Natural killer cell (primary cell): ENCODE measurements around the gene SMIM12. TPM values are rescaled to one million over a fixed set of nuclear protein-coding genes. Genes with fewer than 3 reads are reported as not detected.
"Not testable (repeated sequence)": the region's sequence is repeated elsewhere in the genome, so short reads cannot be mapped to it uniquely, and the experiment has no call there.

Source experiments
- ATAC-seq, 3 donors: fragments of 150-1000 bp in 2 of 3; fragments of 200-7000 bp in 1 of 3; cut with Tn5 transposase; 1 replicate in 1 of 3; 2 replicates in 2 of 3; pipeline ENCODE4 v1.10.0; 2021; ENCODE audit warnings: mild to moderate bottlenecking in 2 of 3, moderate library complexity in 2 of 3
- DNase-seq, 2 donors: peaks; one replicate each; pipeline versions ENCODE4 v3.0.0 to v3.0.0-alpha.2; 2013 to 2021; ENCODE audit warnings: mixed read lengths in 1 of 2
- H3K27ac ChIP-seq: one replicate; pipeline ENCODE4 v1.5.1; 2013; ENCODE audit warnings: mild to moderate bottlenecking, low read length
- H3K27me3 ChIP-seq: one replicate; pipeline ENCODE4 v1.6.1; 2013; ENCODE audit warnings: low read length; ENCODE audit not compliant: control insufficient read depth, insufficient read depth
- H3K36me3 ChIP-seq: one replicate; pipeline ENCODE4 v1.6.1; 2013; ENCODE audit warnings: low read length; ENCODE audit not compliant: control insufficient read depth, insufficient read depth
- H3K4me1 ChIP-seq: one replicate; pipeline ENCODE4 v1.6.1; 2013; ENCODE audit warnings: low read length; ENCODE audit not compliant: control insufficient read depth, insufficient read depth
- H3K4me3 ChIP-seq: one replicate; pipeline ENCODE4 v1.5.1; 2013; ENCODE audit warnings: low read length
- H3K9me3 ChIP-seq: one replicate; pipeline ENCODE4 v1.6.1; 2013; ENCODE audit warnings: low read length; ENCODE audit not compliant: control insufficient read depth, insufficient read depth
- H3K27ac Mint-ChIP-seq, 2 donors: one replicate each; pipeline ENCODE4 v1.8.0; 2022; ENCODE audit warnings: mild to moderate bottlenecking in 2 of 2, mixed read lengths in 2 of 2, moderate library complexity in 1 of 2
- H3K27me3 Mint-ChIP-seq, 2 donors: one replicate each; pipeline ENCODE4 v1.8.0; 2022; ENCODE audit warnings: low read depth in 2 of 2, mixed read lengths in 2 of 2
- H3K36me3 Mint-ChIP-seq: one replicate; pipeline ENCODE4 v1.8.0; 2022; ENCODE audit warnings: mixed read lengths
- H3K4me1 Mint-ChIP-seq, 2 donors: one replicate each; pipeline ENCODE4 v1.8.0; 2022; ENCODE audit warnings: mixed read lengths in 2 of 2
- H3K4me3 Mint-ChIP-seq: one replicate; pipeline ENCODE4 v1.8.0; 2022; ENCODE audit warnings: mild to moderate bottlenecking, moderate library complexity, mixed read lengths
- H3K9me3 Mint-ChIP-seq, 2 donors: one replicate each; pipeline ENCODE4 v1.8.0; 2022; ENCODE audit warnings: mixed read lengths in 2 of 2
- CTCF ChIP-seq: fragments of 200-600 bp; IDR thresholded peaks from one replicate; pipeline ENCODE4 v1.8.0; 2022; ENCODE audit warnings: antibody characterized with exemption
- WGBS: methylation state at CpG from one replicate; pipeline ENCODE4 v1.1.7; 2013; ENCODE audit warnings: missing lambda C conversion rate; ENCODE audit not compliant: insufficient coverage; 5-methylcytosine and 5-hydroxymethylcytosine counted together
- intact Hi-C: fragments of 100-400 bp; cut with micrococcal nuclease; formaldehyde crosslinking; loops from one replicate; pipeline ENCODE4 v1.14.2; 2022
- total RNA-seq, 4 donors: library from RNA; stranded (reverse); fragments of 120-200 nt in 1 of 4; gene quantifications; one replicate each; pipeline versions ENCODE4 v1.2.3 to v1.2.4, GENCODE V29; 2013 to 2022

Gene SMIM12
- total RNA-seq, 3 donors from 2014 or later (not counting 1 experiment from before 2014, with no cell fraction given) = 33.4 to 44.5 (median 36.5) TPM

DNA sequence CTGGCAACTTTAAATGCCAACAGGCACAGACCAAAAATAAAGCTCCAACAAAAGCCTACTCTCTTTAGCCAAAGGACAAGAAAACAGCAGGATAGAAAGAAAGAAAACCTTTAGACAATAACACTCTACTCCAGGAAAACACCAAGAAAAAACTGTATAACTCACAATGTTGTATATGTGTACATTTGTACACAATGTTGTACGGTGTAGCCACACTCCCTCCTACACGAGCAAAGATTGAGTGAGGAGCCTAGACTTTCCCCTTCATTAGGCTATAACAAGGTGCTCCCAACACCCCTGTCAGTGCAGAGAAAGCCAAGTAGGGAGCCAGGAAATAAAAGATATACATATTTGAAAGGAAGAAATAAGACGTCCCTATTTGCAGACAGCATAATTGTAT lies 42.8 kb downstream of the SMIM12 start:
- no peaks in the 10 kb centered on the region for H3K36me3 ChIP-seq
- Mint-ChIP-seq H3K36me3 (no peaks in the 10 kb centered on the region), H3K4me1 (no peaks in the 10 kb centered on the region), H3K27me3 (no peaks in the 10 kb centered on the region), H3K4me3 (no peak overlapping the region), H3K9me3 (no peaks in the 10 kb centered on the region), H3K27ac (no peak overlapping the region)
- intact Hi-C loops = no loop called here
- H3K4me1 ChIP-seq = no peaks in the 10 kb centered on the region
- no peak overlapping the region for H3K27ac ChIP-seq
- H3K4me3 ChIP-seq = no peak overlapping the region
- no peak for TF ChIP-seq CTCF
- ATAC-seq = no peak
- 80% methylated on average over 1 of the region's 3 CpGs for WGBS
- no peak for DNase-seq
- H3K27me3 ChIP-seq = no peaks in the 10 kb centered on the region
- no peaks in the 10 kb centered on the region for H3K9me3 ChIP-seq

DNA sequence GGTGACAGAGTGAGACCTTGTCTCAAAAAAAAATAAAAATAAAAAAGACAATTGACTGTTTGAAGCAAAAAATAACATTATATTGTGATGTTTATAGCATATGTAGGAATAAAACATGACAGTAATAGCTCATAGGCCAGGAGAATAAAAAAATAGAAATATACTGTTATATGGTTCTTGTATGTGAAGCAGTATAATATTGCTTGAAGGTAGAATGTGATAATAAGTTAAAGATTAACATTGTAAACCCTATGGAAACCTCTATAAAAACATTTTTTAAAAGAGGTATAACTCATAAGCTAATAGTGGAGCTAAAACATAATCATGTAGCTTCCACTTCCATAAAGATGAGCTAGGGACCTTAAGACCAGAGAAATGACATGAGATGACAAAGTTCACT lies 43.2 kb downstream of the SMIM12 start:
- ATAC-seq (no peak), DNase-seq (no peak)
- no peaks in the 10 kb centered on the region for H3K27me3 Mint-ChIP-seq
- TF ChIP-seq CTCF = no peak
- no peak overlapping the region for H3K27ac ChIP-seq
- intact Hi-C loops = no loop called here
- H3K9me3 ChIP-seq = no peaks in the 10 kb centered on the region
- no peaks in the 10 kb centered on the region for H3K27me3 ChIP-seq
- H3K9me3 Mint-ChIP-seq = no peaks in the 10 kb centered on the region
- no peak overlapping the region for H3K4me3 ChIP-seq
- H3K4me3 Mint-ChIP-seq = no peak overlapping the region
- H3K4me1 Mint-ChIP-seq = no peaks in the 10 kb centered on the region
- H3K4me1 ChIP-seq = no peaks in the 10 kb centered on the region
- H3K36me3 ChIP-seq = no peaks in the 10 kb centered on the region
- H3K27ac Mint-ChIP-seq = no peak overlapping the region
- H3K36me3 Mint-ChIP-seq = no peaks in the 10 kb centered on the region

DNA sequence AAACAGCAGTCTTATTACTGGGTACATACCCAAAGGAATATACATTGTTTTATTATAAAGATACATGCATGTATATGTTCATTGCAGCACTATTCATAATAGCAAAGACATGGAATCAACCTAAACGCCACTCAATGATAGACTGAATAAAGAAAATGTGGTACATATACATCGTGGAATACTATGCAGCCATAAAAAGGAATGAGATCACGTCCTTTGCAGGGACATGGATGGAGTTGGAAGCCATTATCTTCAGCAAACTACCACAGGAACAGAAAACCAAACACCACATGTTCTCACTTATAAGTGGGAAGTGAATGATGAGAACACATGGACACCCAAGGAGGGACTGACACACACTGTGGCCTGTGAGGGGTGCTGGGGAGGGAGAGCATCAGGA lies 48.8 kb downstream of the SMIM12 start:
- H3K27ac ChIP-seq, intact Hi-C loops, H3K4me3 ChIP-seq, H3K9me3 ChIP-seq, H3K27ac Mint-ChIP-seq, H3K27me3 Mint-ChIP-seq, DNase-seq, H3K4me1 ChIP-seq, H3K4me1 Mint-ChIP-seq, H3K4me3 Mint-ChIP-seq, H3K36me3 ChIP-seq, ATAC-seq, H3K27me3 ChIP-seq, H3K36me3 Mint-ChIP-seq, H3K9me3 Mint-ChIP-seq: not testable (repeated sequence)
- 94% methylated on average over 2 of the region's 3 CpGs for WGBS

- ATAC-seq = no peak
- Histone ChIP-seq H3K9me3 (no peaks in the 10 kb centered on the region), H3K27ac (no peak overlapping the region), H3K27me3 (no peaks in the 10 kb centered on the region), H3K4me1 (no peaks in the 10 kb centered on the region), H3K4me3 (no peak overlapping the region), H3K36me3 (no peaks in the 10 kb centered on the region)
- peaks cover 0 to 4% of the 10 kb centered on the region in 2 donors for H3K4me1 Mint-ChIP-seq
- DNase-seq = no peak
- H3K36me3 Mint-ChIP-seq = peaks cover 7% of the 10 kb centered on the region
- intact Hi-C loops = no loop called here
- 92% methylated on average over 9 of the region's 9 CpGs for WGBS
- no peak overlapping the region for H3K27ac Mint-ChIP-seq
- H3K4me3 Mint-ChIP-seq = no peak overlapping the region
- TF ChIP-seq CTCF = no peak
- no peaks in the 10 kb centered on the region for H3K27me3 Mint-ChIP-seq
- peaks cover 2 to 4% of the 10 kb centered on the region in 2 donors for H3K9me3 Mint-ChIP-seq
Measured at GRCh38 chr1:34808051-34808810, 51.3 kb downstream of the SMIM12 start.
